B cell (primary cell): ENCODE data around the gene RGS19. TPM values are rescaled to one million over a fixed set of nuclear protein-coding genes. Genes with fewer than 3 reads are reported as not detected.

Experiments used
- ATAC-seq: fragments of 200-7000 bp; cut with Tn5 transposase; one replicate; pipeline ENCODE4 v1.10.0; 2021; ENCODE audit warnings: low read depth, mild to moderate bottlenecking, moderate number of reproducible peaks, moderate library complexity
- CTCF ChIA-PET: fragments of 350-600 bp; sonication (Branson Sonifier 250); formaldehyde crosslinking; loops from one replicate; lab custom pipeline; 2021; ENCODE audit warnings: antibody characterized with exemption, inconsistent platforms; lab: Charles Lee
- POLR2A ChIA-PET: fragments of 350-600 bp; sonication (Branson Sonifier 250); formaldehyde crosslinking; loops from one replicate; lab custom pipeline; 2021; ENCODE audit warnings: antibody characterized with exemption; lab: Charles Lee
- DNase-seq: peaks from one replicate; pipeline ENCODE4 v3.0.0; 2013
- H2AFZ ChIP-seq: 2 replicates; pipeline ENCODE4 v1.6.1; 2012; ENCODE audit warnings: mild to moderate bottlenecking, low read depth, low read length; ENCODE audit not compliant: insufficient read depth, poor library complexity, severe bottlenecking
- H3K27ac ChIP-seq, 2 donors: 1 replicate in 1 of 2; 2 replicates in 1 of 2; pipeline ENCODE4 v1.5.1; 2012 to 2013; ENCODE audit warnings: low read length in 2 of 2, mild to moderate bottlenecking in 2 of 2, moderate library complexity in 1 of 2
- H3K27me3 ChIP-seq, 4 experiments: fragments of 200-600 bp in 1 of 4; sonication (generic) in 1 of 4; replicated peaks in 1 of 4; 1 replicate in 2 of 4; 2 replicates in 2 of 4; pipeline versions ENCODE4 v1.6.1 to v1.7.0; 2013 to 2016; ENCODE audit warnings: low read length in 3 of 4, mild to moderate bottlenecking in 2 of 4, mixed read lengths in 1 of 4, moderate library complexity in 1 of 4; ENCODE audit not compliant: insufficient read depth in 4 of 4, control insufficient read depth in 3 of 4; ENCODE audit errors: control extremely low read depth in 1 of 4
- H3K36me3 ChIP-seq, 2 experiments: replicated peaks in 1 of 2; 1 replicate in 1 of 2; 2 replicates in 1 of 2; pipeline versions ENCODE4 v1.6.1 to v1.7.1; 2013; ENCODE audit warnings: low read length in 1 of 2; ENCODE audit not compliant: insufficient read depth in 2 of 2, control insufficient read depth in 1 of 2; ENCODE audit errors: control extremely low read depth in 1 of 2, extremely low read depth in 1 of 2
- H3K4me1 ChIP-seq, 2 donors: fragments of 200-600 bp in 1 of 2; sonication (generic) in 1 of 2; 1 replicate in 1 of 2; 2 replicates in 1 of 2; pipeline versions ENCODE4 v1.5.1 to v1.6.1; 2013 to 2017; ENCODE audit warnings: low read length in 2 of 2; ENCODE audit not compliant: control insufficient read depth in 2 of 2, insufficient read depth in 2 of 2
- H3K4me2 ChIP-seq: replicated peaks from 2 replicates; pipeline ENCODE3; 2012; ENCODE audit warnings: mild to moderate bottlenecking, low read depth, low read length; ENCODE audit not compliant: poor library complexity, severe bottlenecking
- H3K4me3 ChIP-seq, 5 experiments: fragments of 200-600 bp in 1 of 5; sonication (generic) in 1 of 5; 1 replicate in 3 of 5; 2 replicates in 2 of 5; pipeline versions ENCODE4 v1.5.1 to v1.7.0; 2011 to 2016; ENCODE audit warnings: low read length in 4 of 5, mild to moderate bottlenecking in 4 of 5, low read depth in 2 of 5, control low read depth in 1 of 5, moderate library complexity in 1 of 5; ENCODE audit not compliant: insufficient read depth in 1 of 5; ENCODE audit errors: control extremely low read depth in 1 of 5, extremely low read depth in 1 of 5
- H3K79me2 ChIP-seq: fragments of 200-600 bp; sonication (generic); one replicate; pipeline ENCODE4 v1.6.0; 2016; ENCODE audit warnings: low read length; ENCODE audit not compliant: control insufficient read depth, insufficient read depth
- H3K9ac ChIP-seq: fragments of 200-600 bp; sonication (generic); 2 replicates; pipeline ENCODE4 v1.6.1; 2017; ENCODE audit warnings: mild to moderate bottlenecking, low read length, moderate library complexity
- H3K9me3 ChIP-seq, 3 donors: one replicate each; pipeline versions ENCODE4 v1.6.1 to v1.7.1; 2013; ENCODE audit warnings: low read length in 2 of 3; ENCODE audit not compliant: control insufficient read depth in 2 of 3, insufficient read depth in 1 of 3; ENCODE audit errors: control extremely low read depth in 1 of 3
- H4K20me1 ChIP-seq: 2 replicates; pipeline ENCODE4 v1.6.0; 2012; ENCODE audit warnings: mild to moderate bottlenecking, low read length; ENCODE audit not compliant: insufficient read depth, control insufficient read depth, poor library complexity, severe bottlenecking
- H3K27ac Mint-ChIP-seq: one replicate; pipeline ENCODE4 v1.8.0; 2021; ENCODE audit warnings: mixed read lengths
- H3K27me3 Mint-ChIP-seq: one replicate; pipeline ENCODE4 v1.8.0; 2021; ENCODE audit warnings: mixed read lengths
- H3K4me1 Mint-ChIP-seq: one replicate; pipeline ENCODE4 v1.8.0; 2021; ENCODE audit warnings: mixed read lengths
- H3K4me3 Mint-ChIP-seq: one replicate; pipeline ENCODE4 v1.8.0; 2021; ENCODE audit warnings: mixed read lengths
- H3K9me3 Mint-ChIP-seq: one replicate; pipeline ENCODE4 v1.8.0; 2022; ENCODE audit warnings: mixed read lengths; ENCODE audit not compliant: insufficient read depth
- CTCF ChIP-seq: fragments of 200-600 bp; IDR thresholded peaks from one replicate; pipeline ENCODE4 v1.8.0; 2022; ENCODE audit warnings: antibody characterized with exemption, mild to moderate bottlenecking
- EZH2 ChIP-seq: IDR thresholded peaks from 2 replicates; pipeline ENCODE4 v1.6.1; 2012; ENCODE audit warnings: borderline replicate concordance, low read depth, mild to moderate bottlenecking, moderate library complexity, low read length; ENCODE audit not compliant: insufficient read depth, poor library complexity, severe bottlenecking
- WGBS: methylation state at CpG from one replicate; pipeline ENCODE4 v1.1.5; 2013; ENCODE audit warnings: missing lambda C conversion rate; ENCODE audit not compliant: insufficient coverage; 5-methylcytosine and 5-hydroxymethylcytosine counted together
- intact Hi-C: fragments of 100-400 bp; cut with micrococcal nuclease; formaldehyde crosslinking; loops from one replicate; pipeline ENCODE4 v1.10.0; 2022
- polyA plus RNA-seq: library from polyadenylated mRNA; depleted of rRNA; stranded (reverse); fragments of >200 nt; gene quantifications from 2 replicates; pipeline ENCODE4 v1.2.3, GENCODE V29; 2012
- total RNA-seq, 2 donors: library from RNA; stranded (reverse); fragments of 120-200 nt in 1 of 2; gene quantifications; 1 replicate in 1 of 2; 2 replicates in 1 of 2; pipeline versions ENCODE4 v1.2.3 to v1.2.4, GENCODE V29; 2013 to 2022

Gene RGS19
- total and polyA plus RNA-seq, 2 donors (not counting 1 experiment from before 2014, with no cell fraction given), result 69.4 to 203 TPM

DNA sequence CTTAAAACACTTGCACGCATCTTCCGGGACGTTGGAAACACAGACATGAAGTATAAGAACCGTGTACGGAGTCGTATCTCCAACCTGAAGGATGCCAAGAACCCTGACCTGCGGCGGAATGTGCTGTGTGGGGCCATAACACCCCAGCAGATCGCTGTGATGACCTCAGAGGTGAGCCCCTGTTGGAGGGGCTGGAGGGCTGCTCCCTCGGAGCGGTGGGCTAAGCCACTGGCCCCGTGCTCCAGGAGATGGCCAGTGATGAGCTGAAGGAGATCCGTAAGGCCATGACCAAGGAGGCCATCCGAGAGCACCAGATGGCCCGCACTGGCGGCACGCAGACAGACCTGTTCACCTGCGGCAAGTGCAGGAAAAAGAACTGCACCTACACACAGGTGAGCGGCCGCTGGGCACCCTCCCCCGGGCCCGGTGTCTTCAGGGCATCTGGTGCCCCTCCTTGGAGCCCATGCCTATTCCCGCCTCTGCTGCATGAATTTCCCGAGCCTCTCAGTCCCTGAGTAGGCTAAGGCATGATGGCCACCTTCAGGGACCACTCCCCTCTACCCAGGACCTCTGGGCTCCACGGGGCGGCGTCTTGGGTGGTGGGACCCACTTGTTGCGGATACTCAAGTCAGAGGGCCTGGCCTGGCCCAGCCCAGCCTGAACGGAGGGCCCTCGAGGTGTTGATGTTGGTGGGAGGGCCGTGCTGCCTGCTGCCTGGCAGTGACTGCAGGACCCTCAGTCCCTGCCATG, 8.9 kb downstream of the RGS19 start:
- ChIA-PET CTCF (interaction anchor here (0.7 to 2.3 kb wide), 9 partner anchors 8 to 50 kb away, joined by 4 to 10 read pairs (median 8); partner anchors contain the start of gene LKAAEAR1), POLR2A (interaction anchor here (0.7 to 2.5 kb wide), 2 partner anchors 8 to 51 kb away, joined by 6 to 19 read pairs; partner anchors contain the start of genes OPRL1 and RGS19)
- H3K9ac ChIP-seq, result no peak overlapping the region
- no peak for DNase-seq
- no peak overlapping the region for H3K4me2 ChIP-seq
- H3K27me3 ChIP-seq, result no peaks in the 10 kb centered on the region
- Mint-ChIP-seq H3K9me3 (no peaks in the 10 kb centered on the region), H3K27ac (no peak overlapping the region), H3K4me3 (no peak overlapping the region), H3K27me3 (no peaks in the 10 kb centered on the region), H3K4me1 (peaks cover 59% of the 10 kb centered on the region)
- H3K79me2 ChIP-seq, result peaks cover 25% of the 10 kb centered on the region
- H3K4me1 ChIP-seq, result peaks cover 38 to 83% of the 10 kb centered on the region in 2 donors
- peaks cover 0 to 38% of the 10 kb centered on the region in 2 experiments for H3K36me3 ChIP-seq
- no peak overlapping the region for H2AFZ ChIP-seq
- H4K20me1 ChIP-seq, result peaks cover 55% of the 10 kb centered on the region
- no peak for TF ChIP-seq EZH2
- TF ChIP-seq CTCF, result no peak
- WGBS, result 97% methylated on average over 27 of the region's 31 CpGs
- H3K4me3 ChIP-seq, result no peak overlapping the region
- no peak overlapping the region for H3K27ac ChIP-seq
- no peaks in the 10 kb centered on the region for H3K9me3 ChIP-seq
- intact Hi-C loops, result no loop called here
- no peak for ATAC-seq
